Measurements from ENCODE around the gene TASP1.

Gene TASP1

DNA sequence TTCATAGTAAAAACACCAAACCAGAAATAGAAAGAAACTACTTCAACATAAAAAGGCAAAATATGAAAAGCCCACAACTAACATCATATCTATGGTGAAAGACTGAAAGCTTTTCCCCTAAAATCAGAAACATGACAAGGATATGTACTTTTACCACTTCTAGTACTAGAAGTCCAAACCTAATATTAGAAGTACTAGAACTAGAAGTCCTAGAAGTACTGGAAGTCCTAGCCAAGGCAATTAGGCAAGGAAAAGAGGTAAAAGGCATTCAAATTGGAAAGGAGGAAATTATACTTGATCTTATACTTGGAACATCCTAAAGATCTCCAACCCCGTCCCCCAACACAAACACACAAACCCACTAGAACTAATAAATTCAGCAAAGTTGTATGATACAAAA, 74.9 kb downstream of the TASP1 start:
- DNase-seq = no peak

DNA sequence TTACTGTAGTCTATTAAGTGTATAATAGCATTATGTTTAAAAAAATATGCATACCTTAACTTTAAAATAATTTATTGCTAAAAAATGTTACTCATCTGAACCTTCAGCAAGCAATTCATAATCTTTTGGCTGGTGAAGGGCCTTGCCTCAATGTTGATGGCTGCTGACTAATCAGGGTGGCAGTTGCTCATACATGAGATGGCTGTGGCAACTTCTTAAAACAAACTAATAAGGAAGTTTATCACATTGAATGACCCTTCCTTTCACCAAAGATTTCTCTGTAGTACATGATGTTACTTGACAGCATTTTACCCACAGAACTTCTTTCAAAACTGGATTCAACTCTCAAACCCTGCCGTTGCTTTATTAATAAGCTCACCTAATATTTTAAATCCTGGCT, 84.0 kb downstream of the TASP1 start:
- no peak for DNase-seq

DNA sequence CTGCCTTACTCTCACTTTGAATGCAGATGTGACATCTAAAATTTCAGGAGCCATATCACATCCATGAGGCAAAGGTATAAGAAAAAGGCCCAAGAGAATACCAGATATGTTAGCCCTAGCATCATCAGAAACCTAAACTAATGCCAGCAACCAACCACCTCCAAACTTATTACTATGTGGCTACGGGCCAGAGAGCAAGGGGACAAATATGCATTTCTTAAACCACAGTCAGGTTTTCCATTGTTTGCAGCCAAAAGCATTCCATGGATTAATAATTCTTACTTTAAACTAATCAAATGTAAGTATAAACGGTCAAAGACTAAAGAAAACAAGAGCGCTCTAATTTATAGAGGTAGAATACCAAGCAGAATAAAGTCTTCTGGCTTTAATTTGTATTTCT, 84.7 kb downstream of the TASP1 start:
- DNase-seq = no peak

DNA sequence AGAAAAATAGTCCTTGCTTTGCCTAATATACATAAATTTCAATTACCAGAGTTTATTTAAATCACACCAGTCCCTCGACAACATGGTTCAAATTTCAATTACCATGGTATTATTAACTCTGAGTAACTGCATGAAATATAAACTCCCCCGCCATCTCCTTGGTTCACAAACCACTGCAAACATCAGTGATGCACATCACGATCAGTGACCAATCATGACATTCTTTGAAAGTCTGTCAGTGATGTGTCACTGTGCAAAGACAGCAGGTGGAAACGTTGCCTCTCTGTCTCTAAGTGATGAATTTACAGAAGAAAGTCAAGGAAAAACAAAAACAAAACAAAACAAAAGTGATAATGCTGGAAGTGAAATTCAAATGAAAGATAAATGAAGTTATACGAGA, 86.7 kb downstream of the TASP1 start:
- DNase-seq = no peak

DNA sequence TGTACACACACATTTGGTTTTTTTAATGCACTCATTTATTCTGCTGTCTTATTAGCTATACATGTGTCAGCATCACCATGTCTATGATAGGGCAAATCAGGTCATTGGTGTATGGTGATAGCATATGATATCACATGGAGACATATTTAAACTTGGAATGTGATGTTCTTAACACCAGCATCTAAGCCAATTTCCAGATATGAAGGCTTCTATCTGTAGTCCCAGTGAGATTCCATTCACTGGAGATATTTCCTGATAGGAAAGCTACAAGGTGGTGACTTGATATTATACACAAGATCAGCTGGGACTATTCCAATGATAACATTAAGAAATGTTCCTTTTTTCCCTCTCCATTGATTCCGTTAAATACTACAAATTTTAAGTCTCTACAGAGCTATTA, 89.3 kb downstream of the TASP1 start:
- DNase-seq = no peak

DNA sequence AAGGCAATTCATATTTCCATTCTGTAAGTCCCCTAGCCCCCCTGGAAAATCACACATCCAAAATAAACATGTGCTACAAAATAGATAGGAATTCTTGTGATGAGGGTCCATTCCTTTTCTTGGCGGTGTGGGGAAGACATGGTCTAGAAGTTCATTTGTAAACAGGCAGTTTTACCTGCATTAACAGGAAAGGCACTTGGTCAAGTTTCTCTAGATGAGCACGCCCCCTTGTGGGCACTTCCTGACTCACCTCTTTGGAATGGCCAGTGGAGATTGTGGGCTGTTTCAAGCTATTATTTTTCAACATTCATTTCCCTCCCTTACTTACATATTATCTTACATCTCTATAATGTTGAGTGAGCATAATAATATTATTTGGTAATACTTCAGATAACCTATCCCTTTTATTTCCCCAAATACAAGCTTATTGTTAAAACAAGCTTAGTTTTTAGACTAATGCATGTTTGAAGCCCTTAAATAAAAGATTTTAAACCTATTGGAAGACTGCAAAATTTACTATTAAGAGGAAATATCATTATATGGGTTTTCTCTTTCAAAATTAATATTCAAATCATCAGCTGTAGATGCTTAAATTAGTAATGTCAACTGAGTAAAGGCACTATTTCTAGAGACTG, 92.1 kb downstream of the TASP1 start:
- DNase-seq = peak; percentile 59

DNA sequence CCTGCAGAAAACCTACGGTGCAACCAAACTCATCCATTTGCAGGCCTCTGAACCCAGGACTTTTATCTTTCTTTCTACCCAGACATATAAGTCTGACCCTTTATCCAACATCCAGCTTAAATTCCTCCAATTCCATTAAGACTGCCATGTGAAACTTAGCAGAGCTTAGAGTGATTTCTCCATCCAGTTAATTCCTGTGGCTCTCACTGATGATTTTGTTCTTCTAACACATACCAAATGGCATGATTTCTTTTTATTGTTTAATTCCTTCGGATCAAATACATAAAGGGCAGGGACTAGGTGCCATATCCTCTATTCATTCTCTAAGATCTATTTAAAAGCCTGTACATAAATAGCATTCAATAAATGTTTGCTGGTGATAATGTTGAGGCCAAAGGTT, 92.9 kb downstream of the TASP1 start:
- no peak for DNase-seq

DNA sequence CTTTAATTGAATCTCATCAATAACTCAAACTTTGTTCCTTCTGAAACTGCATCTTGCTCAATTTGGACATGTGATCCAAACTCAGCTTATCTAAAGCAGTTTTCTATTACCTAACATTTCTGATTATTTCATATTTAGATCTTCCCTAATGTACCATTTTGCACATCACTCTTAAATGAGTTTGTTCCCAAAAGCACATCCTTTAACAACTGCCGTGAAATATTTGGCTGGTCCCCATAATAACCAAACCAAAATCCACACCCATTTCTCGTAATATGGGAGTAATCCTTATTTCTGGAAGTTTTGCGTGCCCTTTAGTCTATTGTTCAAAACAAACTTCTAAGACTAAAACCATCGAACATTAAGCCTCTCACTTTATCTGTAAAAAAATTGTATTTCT, 94.9 kb downstream of the TASP1 start:
- no peak for DNase-seq

DNA sequence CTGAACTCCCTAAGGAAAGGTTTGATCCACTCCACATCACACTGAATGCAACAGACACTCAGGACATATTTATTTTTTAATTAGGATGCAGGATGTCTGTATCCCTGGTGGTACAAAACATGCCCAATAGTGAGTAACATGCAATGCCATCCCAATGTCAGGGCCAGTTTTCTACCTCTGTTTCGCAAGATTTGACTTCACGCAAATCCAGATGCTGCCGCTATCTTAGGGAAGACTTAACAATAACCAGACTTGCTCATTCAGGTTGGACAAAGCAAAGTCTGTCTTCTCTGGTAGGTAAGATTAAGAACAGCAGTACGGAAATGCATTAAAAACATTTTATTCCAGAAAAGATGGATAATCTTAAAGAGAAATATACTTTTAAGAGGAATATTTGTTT, 103.1 kb downstream of the TASP1 start:
- DNase-seq = no peak

DNA sequence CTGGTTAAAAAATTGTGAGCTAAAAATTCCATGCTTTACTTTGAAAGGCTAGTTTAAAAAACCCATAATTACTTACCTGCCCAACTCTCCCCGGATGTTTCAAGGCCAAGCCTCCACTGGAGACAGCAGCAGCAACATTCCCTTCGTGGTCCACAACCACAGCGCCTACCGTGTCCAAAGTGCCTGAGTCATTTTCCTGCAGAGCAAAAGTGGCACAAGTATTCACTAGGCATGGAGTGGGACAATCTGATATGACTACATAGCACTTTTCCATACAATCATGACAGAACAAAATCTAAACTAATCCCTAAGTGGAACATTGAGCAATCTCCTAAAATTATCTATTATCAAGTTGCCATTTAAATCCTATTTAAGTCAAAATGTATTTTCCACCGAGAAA, 104.8 kb downstream of the TASP1 start:
- DNase-seq = no peak

DNA sequence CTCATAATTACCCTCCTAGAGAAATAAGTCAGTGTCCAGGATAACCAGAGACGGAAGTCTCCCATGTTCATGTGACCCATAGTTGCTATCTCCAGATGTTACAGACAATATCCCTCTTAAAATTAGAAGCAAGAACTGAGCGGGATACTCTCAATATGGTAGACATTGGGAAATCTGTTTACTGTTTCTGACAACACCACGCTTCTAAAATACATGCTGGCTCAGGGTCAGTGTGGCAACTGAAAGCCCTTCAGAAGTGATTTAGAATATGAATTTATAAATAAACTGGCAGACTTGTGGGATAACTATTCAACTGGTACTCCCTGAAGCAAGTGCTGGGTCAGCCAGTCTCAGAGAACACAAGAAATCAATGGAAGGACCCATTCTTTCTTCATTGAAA, 108.6 kb downstream of the TASP1 start:
- DNase-seq = no peak

DNA sequence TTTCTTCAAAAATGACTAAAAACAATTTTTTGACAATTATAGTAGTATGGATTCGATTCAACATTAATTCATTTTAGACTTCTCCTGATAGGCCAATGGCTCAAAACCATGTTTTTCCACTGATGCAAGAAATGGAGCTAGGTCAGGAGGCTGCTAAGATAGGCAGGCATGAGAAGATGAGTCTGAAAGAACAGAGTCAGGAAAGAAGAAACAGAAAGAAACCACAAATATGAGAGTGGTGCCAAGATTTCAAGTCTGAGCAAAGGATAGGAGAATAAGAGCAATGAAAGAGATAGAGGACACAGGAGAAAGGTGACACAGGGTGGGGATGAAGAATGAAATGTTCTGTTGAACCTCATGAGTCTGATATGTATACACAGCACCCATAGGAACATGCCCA, 112.2 kb downstream of the TASP1 start:
- no peak for DNase-seq

DNA sequence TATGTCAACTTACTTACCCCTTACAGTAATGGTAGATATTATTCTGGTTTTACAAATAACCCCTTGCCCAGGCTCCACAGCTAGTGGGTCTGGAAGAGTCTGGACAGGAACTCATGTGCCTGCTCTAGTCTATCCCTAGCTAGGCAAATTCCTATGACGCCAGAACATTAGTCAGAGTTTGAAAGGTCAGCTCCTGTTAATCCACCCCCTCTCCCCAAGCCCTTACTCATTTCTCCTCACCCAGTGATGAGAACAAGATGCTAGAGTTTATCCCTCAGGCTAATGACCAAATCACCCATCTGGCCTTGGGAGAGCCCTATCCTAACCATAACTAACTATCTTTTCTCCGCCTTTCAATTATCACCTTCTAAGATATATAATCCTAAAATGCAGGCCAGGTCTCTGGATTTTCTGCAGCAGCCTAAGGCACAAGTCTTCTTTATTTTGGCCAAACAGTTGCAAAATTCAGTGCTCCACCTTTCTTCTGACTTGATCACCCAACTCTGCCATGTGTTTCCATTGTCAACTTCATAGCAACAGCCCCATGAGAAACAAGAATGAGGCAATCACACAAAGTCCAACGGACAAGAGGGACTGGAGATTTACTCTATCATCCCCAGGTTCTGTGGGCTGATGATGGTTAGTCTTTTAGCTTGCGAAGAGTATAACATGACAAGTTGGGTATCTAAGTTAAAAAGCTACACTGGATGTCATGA, 113.3 kb downstream of the TASP1 start:
- no peak for DNase-seq

DNA sequence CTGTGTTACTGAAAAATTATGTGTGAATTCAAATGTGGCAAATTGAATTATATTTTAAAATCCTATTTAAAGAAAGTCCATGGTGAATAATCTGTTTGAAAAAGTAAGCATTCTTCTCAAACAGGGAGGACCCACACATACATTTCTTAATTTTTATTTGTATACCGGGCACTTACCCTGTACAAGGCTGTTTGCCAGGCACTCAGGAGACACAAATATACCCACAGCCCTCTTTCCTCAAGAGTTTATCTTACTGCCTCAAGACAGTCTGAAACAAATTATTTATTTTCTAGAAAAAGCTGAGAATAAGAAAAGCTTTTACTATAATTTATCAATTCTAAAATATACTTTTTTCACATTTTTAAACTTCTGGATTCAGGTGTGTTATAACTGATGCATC, 114.4 kb downstream of the TASP1 start:
- DNase-seq = no peak

DNA sequence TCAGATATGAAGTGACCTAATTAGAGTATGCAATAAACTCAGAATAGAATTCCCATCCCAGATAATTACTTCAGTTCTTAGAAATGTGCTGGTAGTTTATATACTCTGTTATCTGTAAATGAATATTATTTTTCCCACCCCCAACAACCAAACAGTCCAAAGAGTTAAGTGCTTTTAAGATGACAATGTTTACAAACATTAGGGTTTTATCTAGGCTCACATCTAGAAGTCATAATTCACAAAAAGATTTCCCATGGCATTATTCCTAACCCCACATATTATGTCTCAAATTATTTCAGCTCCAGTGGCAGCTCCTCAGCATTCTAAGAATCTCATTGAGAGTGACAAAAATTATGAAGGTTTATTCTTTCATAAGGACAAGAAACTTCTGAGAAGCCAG, 120.9 kb downstream of the TASP1 start:
- DNase-seq = no peak

DNA sequence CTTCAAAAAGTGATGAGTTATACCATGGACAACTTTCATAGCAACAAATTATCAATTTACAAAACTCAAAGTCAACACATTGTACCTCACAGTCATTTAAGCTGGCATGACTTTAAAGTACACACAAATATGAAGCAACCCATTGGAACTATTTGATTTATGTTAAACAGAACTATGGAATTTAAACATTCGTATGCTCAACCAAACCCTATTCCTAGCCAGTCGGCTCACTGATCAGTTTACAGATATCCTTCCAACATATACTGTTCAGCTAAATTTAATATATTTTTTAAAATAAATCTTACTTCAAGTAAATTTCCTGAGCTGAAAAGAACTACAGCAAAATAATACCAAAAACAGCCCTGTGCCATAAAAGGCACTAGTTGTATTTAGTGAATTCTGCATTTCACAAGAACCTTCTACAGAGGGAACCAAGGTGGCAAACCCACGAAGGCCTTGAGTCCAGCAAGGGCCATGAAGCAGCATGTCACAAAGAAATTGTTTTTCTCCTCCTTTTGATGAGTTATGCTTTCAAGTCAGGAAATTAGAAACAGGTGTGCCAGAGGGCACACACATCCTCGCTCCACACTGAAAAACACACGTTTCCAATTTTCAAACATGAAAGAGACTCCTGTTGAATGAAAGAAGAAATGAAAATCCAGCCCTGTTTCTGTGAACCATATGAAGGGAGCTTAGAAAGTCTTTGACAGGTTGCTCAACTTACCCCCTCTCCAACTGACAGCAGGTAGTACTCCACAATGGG, 122.8 kb downstream of the TASP1 start:
- DNase-seq = no peak

DNA sequence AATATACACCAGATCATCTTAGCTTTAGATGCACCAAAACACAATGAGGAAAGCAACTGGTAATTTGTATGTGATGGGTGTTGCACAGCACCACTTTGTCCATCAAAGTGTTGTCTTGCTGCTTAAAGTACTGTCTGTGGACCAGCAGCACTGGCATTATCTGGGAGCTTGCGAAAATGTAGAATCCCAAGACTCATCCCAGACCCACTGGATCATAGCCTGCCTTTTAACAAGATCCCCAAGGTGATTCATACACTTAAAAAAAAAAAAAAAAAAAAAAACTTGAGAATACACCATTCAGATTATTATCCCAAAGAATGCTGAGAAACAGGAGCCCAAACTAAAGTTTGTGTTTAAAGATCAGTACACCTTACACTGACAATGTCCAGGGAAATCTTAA, 123.4 kb downstream of the TASP1 start:
- no peak for DNase-seq

DNA sequence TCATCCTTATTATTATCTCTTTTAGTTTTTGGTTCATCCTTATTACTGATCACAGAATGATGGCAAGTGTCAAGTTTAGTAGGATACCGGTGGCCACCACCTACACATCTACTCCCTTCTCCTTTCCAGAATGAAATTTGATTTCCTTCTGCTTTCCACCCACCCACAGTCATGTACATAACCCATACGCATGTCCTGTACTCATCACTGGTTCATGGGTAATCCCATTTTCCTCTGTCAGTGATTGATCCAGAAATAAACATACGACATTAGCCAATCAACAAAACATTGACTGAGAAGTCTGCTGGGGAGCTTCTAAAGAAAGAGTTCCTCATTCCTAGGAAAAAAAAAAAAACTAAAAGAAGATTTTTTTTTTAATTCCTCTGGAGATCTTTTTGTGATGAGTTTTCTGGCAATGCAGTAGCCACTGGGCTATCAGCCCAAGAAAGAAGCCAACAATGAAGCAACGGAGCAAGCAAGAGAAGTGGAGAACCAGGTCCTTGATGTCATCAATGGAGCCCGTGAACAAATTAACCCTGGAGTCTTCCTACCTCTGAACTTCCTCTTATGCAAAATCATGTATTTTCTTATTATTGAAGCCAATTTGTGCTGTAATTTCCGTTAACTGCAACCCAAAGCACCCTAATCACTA, 127.8 kb downstream of the TASP1 start:
- DNase-seq = no peak

DNA sequence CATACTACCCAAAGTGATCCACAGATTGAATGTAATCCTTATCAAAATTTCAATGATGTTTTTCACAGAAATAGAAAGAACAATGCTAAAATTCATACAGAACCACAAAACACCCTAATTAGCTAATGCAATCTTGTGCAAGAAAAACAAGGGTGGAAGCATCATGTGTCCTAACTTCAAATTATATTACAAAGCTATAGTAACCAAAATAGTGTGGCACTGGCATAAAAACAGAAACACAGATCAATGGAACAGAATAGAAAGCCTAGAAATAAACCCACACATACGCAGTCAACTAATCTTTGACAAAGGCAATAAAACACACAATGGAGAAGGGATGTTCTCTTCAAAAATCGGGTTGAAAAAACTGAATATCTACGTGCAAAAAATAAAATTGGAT, 131.1 kb downstream of the TASP1 start:
- DNase-seq = no peak

DNA sequence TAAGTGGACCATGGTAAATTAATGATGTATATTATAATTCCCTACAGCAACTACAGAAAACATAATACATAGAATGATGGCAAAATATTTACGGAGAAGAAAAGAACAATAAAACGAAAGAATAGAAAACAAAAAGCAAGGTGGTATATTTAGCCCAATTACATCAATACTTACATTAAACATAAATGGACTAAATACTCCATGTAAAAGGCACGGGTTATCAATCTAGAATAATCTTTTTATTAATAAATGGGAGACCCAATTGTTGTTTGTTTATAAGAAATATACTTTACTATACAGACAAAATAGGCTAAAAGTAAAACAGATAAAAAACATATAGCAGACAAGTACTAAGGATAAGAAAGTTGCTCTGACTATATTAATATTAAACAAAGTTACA, 137.2 kb downstream of the TASP1 start:
- DNase-seq = no peak

DNA sequence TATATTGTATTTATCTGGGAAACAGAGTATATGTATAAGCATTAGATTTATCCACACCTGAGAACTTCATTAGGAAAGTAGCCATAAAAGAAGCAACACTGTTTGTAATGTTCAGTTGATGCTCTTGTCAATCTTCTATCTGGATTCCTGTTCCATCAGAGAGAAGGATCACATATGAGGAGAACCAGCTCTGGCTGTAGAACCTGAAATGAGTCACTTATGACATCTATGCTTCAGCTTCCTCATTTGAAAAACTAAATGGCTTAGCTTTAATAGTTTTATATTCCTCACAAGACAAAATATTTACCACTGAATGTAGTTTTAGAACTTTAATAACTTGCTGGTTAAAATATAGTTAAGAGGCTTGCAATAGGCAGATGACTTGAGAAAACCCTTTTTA, 144.7 kb downstream of the TASP1 start:
- no peak for DNase-seq

DNA sequence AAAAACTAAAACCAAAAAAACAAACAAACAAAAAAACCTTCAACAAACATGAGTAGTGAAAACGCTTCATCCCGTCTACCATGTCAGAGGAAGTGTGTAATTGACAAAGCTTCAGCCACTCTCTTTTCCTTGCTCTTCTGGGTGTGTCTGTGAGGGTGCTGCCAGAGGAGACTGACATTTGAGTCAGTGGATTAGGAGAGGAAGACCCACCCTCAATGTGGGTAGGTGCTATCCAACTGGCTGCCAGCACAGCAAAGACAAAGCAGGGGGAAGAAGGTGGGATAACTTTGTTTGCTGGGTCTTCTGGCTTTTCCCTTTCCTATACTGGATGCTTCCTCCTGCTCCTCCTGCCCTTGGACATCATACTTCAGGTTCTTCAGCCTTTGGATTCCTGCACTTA, 145.6 kb downstream of the TASP1 start:
- DNase-seq = no peak

DNA sequence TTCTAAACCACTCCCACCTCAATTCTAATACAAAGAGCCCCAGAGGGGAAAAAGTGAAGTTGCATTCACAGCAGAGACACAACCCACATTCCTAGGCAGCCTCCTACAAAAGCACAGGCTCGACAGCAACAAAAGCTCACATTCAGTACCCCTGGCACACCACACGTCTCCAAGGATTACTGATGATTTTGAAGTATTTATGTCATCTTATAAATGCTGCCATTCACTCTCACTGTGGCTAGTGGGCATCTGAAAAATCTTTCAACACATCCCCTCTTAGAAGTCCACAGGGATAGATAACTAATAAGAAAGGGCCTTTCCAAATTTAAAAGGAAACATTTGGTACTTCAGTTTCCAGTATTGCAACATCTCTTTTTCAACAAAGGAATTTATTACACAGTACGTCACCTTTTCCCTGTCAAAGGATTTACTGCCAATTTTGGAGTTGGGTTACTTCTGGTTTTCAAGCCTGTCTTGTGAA, 146.7 kb downstream of the TASP1 start:
- peak; percentile 27 for DNase-seq

DNA sequence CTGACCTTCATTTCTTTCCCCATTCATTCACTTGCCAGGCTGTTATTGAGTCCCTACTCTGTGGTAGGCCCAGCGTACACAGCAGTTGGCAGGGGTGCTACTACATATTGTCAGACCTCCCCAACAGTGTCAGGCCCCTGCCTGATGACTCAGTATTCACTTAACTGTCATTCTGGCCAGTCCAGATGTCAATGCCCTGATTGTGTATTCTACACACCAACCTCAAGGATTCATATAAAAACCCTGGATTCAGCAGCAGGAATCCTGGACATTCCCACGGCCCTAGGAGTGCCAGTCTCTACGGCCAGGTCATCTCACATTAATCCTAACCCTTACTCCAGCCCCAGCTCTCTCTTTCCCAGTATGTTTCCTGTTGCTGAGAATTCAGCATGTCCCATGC, 151.5 kb downstream of the TASP1 start:
- no peak for DNase-seq
